Measurements from ENCODE around the gene ARHGAP30. TPM values are rescaled to one million over a fixed set of nuclear protein-coding genes. Genes with fewer than 3 reads are reported as not detected.
A peak's percentile ranks its signal among the peaks of the same experiment; 100 is the strongest.
"Not testable (repeated sequence)": the region's sequence is repeated elsewhere in the genome, so short reads cannot be mapped to it uniquely, and the experiment has no call there.

The ARHGAP30 gene
- total RNA-seq, 4 donors from 2014 or later = 6.1 to 14.1 (median 10.2) TPM

DNA sequence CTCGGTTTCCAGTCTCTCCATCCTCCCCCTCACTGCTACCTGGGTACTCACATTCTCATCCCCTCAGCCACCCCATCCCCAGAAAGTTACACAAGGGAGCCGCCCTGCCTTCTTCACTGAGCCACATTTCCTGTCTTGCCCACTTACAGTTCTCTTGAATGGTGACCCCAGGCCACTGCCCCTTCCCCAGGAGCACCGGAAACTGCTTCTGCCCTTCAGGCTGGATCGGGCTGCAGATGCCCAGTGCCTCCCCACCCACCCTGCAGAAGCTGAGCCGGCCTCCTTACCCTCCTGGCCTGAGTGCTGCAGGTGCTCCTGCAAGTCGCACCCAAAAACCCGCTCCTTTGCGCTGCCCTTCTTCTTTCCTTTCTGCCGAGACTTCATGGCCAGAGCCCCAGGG lies 450 bp downstream of the ARHGAP30 start:
- Histone ChIP-seq H3K27ac (peak overlapping the region in 2 of 4 donors; percentile 16 to 89), H3K27me3 (peaks cover 0 to 10% of the 10 kb centered on the region in 2 donors), H3K4me1 (peaks cover 0 to 4% (median 0%) of the 10 kb centered on the region in 4 donors), H3K4me3 (peak overlapping the region; percentile 2 to 63 (median 35)), H3K9me3 (no peaks in the 10 kb centered on the region), H3K36me3 (no peaks in the 10 kb centered on the region)
- TF ChIP-seq EP300 (IDR thresholded peaks at IDR 0.05) = no peak
- no peak for TF ChIP-seq POLR2A (IDR thresholded peaks at IDR 0.05)
- TF ChIP-seq, protein P1, sequence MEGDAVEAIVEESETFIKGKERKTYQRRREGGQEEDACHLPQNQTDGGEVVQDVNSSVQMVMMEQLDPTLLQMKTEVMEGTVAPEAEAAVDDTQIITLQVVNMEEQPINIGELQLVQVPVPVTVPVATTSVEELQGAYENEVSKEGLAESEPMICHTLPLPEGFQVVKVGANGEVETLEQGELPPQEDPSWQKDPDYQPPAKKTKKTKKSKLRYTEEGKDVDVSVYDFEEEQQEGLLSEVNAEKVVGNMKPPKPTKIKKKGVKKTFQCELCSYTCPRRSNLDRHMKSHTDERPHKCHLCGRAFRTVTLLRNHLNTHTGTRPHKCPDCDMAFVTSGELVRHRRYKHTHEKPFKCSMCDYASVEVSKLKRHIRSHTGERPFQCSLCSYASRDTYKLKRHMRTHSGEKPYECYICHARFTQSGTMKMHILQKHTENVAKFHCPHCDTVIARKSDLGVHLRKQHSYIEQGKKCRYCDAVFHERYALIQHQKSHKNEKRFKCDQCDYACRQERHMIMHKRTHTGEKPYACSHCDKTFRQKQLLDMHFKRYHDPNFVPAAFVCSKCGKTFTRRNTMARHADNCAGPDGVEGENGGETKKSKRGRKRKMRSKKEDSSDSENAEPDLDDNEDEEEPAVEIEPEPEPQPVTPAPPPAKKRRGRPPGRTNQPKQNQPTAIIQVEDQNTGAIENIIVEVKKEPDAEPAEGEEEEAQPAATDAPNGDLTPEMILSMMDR (IDR thresholded peaks at IDR 0.05) = no peak
- 77 to 81% methylated on average over 9 of the region's 9 CpGs for WGBS, 2 donors
- no peak for DNase-seq (ENCODE audit: low spot score in 2 of 2)

DNA sequence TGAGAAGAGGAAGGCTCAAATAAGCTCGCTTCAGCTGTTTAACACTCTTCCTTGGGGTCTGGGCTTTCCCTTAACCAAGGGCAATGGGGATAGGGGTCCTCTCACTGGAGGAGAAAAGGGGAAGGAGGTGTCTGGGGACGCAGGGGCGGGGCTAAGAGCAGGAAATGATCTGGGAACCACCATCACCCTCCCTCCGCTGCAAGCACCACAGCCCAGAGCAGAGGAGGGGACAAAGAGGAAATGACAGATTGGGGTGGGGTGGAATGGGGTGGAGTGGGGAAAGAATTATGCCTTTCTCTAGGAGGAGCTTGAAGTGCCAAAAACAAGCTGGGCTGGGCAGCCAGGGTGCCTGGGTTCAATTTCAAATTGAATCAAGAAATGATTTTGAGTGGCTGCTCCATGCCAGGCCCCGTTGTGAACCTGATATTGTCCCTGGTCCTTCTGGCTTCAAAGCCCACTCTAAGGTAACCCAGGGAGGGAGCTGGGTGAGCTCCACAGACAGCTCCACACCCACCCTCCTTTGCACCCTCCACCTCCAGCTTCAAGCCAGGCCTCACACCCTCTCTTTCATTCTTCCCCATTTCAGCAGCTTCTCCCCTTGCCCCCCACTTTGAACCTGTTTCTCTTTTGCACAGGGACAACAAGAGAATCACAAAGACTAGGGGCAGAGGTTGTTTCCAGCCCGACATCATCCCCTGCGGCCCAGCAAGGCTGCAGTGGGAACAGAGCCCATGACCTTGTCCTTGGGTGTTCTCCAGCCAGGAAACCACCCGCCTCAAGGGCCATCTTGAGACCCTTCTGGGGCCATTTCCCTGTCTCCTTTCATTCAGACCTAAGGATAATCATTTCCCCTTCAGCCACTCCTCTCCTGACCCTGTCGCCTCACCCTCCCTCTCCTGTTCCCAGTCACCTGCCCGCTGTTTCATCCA lies 1.1 kb downstream of the ARHGAP30 start:
- Histone ChIP-seq H3K4me1 (peaks cover 0 to 4% (median 0%) of the 10 kb centered on the region in 4 donors), H3K9me3 (no peaks in the 10 kb centered on the region), H3K4me3 (peak overlapping the region; percentile 2 to 63 (median 27)), H3K36me3 (no peaks in the 10 kb centered on the region), H3K27ac (peak overlapping the region in 2 of 4 donors; percentile 16 to 89), H3K27me3 (peaks cover 0 to 16% of the 10 kb centered on the region in 2 donors)
- WGBS, 2 donors = 65 to 66% methylated on average over 10 of the region's 10 CpGs
- TF ChIP-seq POLR2A (IDR thresholded peaks at IDR 0.05) = no peak
- peak in 1 of 2 donors; percentile 18 for TF ChIP-seq EP300 (IDR thresholded peaks at IDR 0.05)
- peak in 1 of 2 donors; percentile 49 for DNase-seq (ENCODE audit: low spot score in 2 of 2)

DNA sequence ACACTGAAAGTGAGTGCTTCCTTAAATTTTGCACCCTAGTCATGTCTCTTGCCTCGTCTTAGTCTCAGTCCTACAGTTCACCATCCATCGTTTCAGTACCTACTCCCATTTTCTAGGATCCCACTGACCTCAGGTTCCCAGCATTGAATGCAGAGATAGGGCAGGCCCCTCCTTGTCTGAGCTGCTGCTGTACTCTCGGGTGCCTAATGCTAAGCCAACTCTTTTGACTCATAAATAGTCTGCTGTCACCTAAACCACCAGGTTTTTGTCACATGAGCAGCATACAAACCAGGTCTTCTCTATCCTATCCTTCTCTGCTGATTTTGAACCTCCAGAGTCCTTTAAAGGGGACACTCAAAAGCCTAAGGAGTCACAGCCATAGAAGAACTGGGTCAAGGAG lies 3.0 kb downstream of the ARHGAP30 start:
- Histone ChIP-seq H3K27me3 (peaks cover 0 to 17% of the 10 kb centered on the region in 2 donors), H3K27ac (no peak overlapping the region), H3K4me3 (no peak overlapping the region), H3K36me3 (no peaks in the 10 kb centered on the region), H3K9me3 (no peaks in the 10 kb centered on the region), H3K4me1 (peaks cover 0 to 4% (median 0%) of the 10 kb centered on the region in 4 donors)
- 64 to 73% methylated on average over 3 of the region's 3 CpGs for WGBS, 2 donors
- DNase-seq (ENCODE audit: low spot score in 2 of 2) = no peak
- TF ChIP-seq, protein P1 (IDR thresholded peaks at IDR 0.05) = no peak
- TF ChIP-seq EP300 (IDR thresholded peaks at IDR 0.05) (no peak), POLR2A (IDR thresholded peaks at IDR 0.05) (no peak)

DNA sequence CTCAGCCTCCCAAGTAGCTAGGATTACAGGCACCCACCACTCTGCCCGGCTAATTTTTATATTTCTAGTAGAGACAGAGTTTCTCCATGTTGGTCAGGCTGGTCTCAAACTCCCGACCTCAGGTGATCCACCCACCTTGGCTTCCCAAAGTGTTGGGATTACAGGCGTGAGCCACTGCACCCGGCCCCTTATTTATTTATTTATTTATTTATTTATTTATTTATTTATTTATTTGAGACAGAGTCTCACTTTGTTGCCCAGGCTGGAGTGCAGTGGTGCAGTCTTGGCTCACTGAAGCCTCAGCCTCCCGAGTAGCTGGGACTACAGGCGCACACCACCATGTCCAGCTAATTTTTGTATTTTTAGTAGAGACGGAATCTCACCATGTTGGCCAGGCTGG lies 4.0 kb downstream of the ARHGAP30 start:
- H3K9me3 ChIP-seq; DNase-seq (ENCODE audit: low spot score in 2 of 2); H3K27ac ChIP-seq; H3K4me1 ChIP-seq; H3K36me3 ChIP-seq; H3K4me3 ChIP-seq: not testable (repeated sequence)
- WGBS, 2 donors = 93 to 95% methylated on average over 7 of the region's 7 CpGs
- peaks cover 0 to 17% of the 10 kb centered on the region in 2 donors for H3K27me3 ChIP-seq

DNA sequence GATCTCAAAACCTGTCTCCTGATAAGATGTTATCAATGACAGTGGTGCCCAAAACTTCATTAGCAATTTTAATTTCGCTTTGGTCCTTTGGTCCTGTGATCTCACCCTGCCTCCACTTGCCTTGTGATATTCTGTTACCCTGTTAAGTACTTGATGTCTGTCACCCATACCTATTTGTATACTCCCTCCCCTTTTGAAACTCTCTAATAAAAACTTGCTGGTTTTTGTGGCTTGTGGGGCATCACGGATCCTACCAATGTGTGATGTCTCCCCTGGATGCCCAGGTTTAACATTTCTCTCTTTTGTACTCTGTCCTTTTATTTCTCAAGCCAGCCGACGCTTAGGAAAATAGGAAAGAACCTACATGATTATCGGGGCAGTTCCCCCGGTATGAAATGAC lies 5.8 kb downstream of the ARHGAP30 start:
- WGBS, 2 donors = 63 to 64% methylated on average over 6 of the region's 6 CpGs
- DNase-seq (ENCODE audit: low spot score in 2 of 2) = not testable (repeated sequence)
- H3K27me3 ChIP-seq = peaks cover 0 to 28% of the 10 kb centered on the region in 2 donors

DNA sequence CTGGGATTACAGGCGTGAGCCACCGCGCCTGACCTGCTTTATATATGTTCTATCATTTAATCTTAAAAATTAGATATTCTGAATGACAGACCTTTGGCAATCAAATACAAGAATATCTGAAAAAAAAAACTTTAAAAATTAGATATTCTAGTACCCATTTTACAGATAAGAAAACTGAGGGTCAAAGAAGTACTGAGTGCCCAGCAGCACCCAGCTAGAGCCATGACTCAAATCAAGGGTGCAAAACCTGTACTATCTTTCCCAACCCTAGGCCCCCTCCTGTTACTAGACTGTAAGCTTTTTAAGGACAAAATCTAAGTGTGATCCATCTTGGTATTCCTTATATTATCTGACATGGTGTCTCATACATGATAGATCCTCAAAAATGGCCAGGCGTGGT lies 8.3 kb downstream of the ARHGAP30 start:
- Histone ChIP-seq H3K27me3 (peaks cover 0 to 38% of the 10 kb centered on the region in 2 donors), H3K27ac (no peak overlapping the region), H3K36me3 (no peaks in the 10 kb centered on the region), H3K4me1 (no peaks in the 10 kb centered on the region), H3K4me3 (no peak overlapping the region), H3K9me3 (no peaks in the 10 kb centered on the region)
- 92% methylated on average over 4 of the region's 4 CpGs for WGBS, 2 donors
- no peak for TF ChIP-seq EP300 (IDR thresholded peaks at IDR 0.05)
- no peak for TF ChIP-seq POLR2A (IDR thresholded peaks at IDR 0.05)
- TF ChIP-seq, protein P1 (IDR thresholded peaks at IDR 0.05) = no peak
- DNase-seq (ENCODE audit: low spot score in 2 of 2) = no peak

More for the DNA sequence above, 5.8 kb downstream of the ARHGAP30 start:
- H3K27ac ChIP-seq, H3K4me3 ChIP-seq, H3K9me3 ChIP-seq, H3K36me3 ChIP-seq, H3K4me1 ChIP-seq: not testable (repeated sequence)

Measured in tibial nerve (tissue), 4 donors.